AG04450 (cell line): Measurements from ENCODE around the gene PIAS1. TPM values are rescaled to one million over a fixed set of nuclear protein-coding genes. Genes with fewer than 3 reads are reported as not detected.
"Not testable (repeated sequence)": the region's sequence is repeated elsewhere in the genome, so short reads cannot be mapped to it uniquely, and the experiment has no call there.

Experiments used
- CTCF ChIA-PET: fragments of 300-600, 350-600 bp; formaldehyde crosslinking; extraction: SDS; loops from one replicate; lab custom pipeline; 2022; ENCODE audit warnings: antibody characterized with exemption, inconsistent platforms; lab: Charles Lee
- POLR2A ChIA-PET: fragments of 350-600 bp; formaldehyde crosslinking; extraction: SDS; loops from one replicate; lab custom pipeline; 2021; ENCODE audit warnings: antibody characterized with exemption, inconsistent platforms; lab: Yijun Ruan, JAX
- DNase-seq: peaks from one replicate; pipeline ENCODE4 v3.0.0-alpha.2; 2011; ENCODE audit warnings: low read depth, low spot score
- H3K27ac ChIP-seq: one replicate; pipeline ENCODE4 v1.5.1; 2012; ENCODE audit warnings: low read depth, low read length, control low read depth
- H3K27me3 ChIP-seq: one replicate; pipeline ENCODE4 v1.6.0; 2012; ENCODE audit warnings: low read length; ENCODE audit not compliant: control insufficient read depth, insufficient read depth
- H3K4me3 ChIP-seq: 2 replicates; pipeline ENCODE4 v1.5.1; 2011; ENCODE audit warnings: mild to moderate bottlenecking, low read depth, low read length, control low read depth
- H3K9me3 ChIP-seq: 2 replicates; pipeline ENCODE4 v1.5.1; 2012; ENCODE audit warnings: low read length; ENCODE audit not compliant: control insufficient read depth, insufficient read depth
- CTCF ChIP-seq: IDR thresholded peaks from 2 replicates; pipeline ENCODE4 v1.5.1; 2011; ENCODE audit warnings: low read depth, low read length, control low read depth, inconsistent platforms
- polyA plus RNA-seq: library from polyadenylated mRNA; depleted of rRNA; stranded (reverse); fragments of >200 nt; gene quantifications from 2 replicates; pipeline ENCODE4 v1.2.3, GENCODE V29; 2011

PIAS1 gene
- polyA plus RNA-seq, 1 experiment = 38.9 TPM

DNA sequence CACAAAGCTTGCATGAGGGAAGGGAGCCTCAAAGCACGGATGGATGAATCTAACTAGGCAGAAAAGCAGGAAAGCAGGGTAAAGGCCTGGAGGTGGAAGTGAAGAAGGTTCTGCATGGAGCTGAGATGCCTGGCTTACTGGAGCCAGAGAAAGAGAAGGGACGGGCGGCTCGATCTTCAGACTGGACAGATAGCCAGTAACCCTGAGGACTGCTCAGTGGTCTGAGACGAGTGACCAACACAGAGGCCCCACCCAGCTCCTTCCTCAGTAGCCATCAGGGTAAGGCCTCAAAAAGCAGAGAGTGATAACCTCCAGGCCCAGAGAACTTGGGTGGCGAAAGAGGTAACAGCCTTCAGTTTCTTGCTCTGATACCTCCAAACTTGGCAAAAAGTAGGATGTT is 169.1 kb downstream of the PIAS1 start:
- ChIA-PET CTCF (no interaction called here), POLR2A (no interaction called here)
- no peaks in the 10 kb centered on the region for H3K27me3 ChIP-seq
- H3K4me3 ChIP-seq = no peak overlapping the region
- TF ChIP-seq CTCF = no peak
- peaks cover 10% of the 10 kb centered on the region; the same call in 1 of the 2 replicates for H3K9me3 ChIP-seq
- DNase-seq = no peak
- H3K27ac ChIP-seq = no peak overlapping the region

- CTCF ChIA-PET = no interaction called here
- no peak overlapping the region for H3K4me3 ChIP-seq
- POLR2A ChIA-PET = no interaction called here
- H3K27me3 ChIP-seq = no peaks in the 10 kb centered on the region
- no peak for TF ChIP-seq CTCF
- no peak for DNase-seq
- H3K9me3 ChIP-seq = peaks cover 10% of the 10 kb centered on the region; the same call in 1 of the 2 replicates
- H3K27ac ChIP-seq = no peak overlapping the region
Measured at GRCh38 chr15:68224108-68224507, 170.0 kb downstream of the PIAS1 start.

GRCh38 chr15:68224546-68225250 is 170.6 kb downstream of the PIAS1 start:
- no peak for DNase-seq
- no peak for TF ChIP-seq CTCF
- no peaks in the 10 kb centered on the region for H3K27me3 ChIP-seq
- peaks cover 10% of the 10 kb centered on the region; the same call in 1 of the 2 replicates for H3K9me3 ChIP-seq
- ChIA-PET CTCF (no interaction called here), POLR2A (no interaction called here)
- no peak overlapping the region for H3K27ac ChIP-seq
- H3K4me3 ChIP-seq = no peak overlapping the region

DNA sequence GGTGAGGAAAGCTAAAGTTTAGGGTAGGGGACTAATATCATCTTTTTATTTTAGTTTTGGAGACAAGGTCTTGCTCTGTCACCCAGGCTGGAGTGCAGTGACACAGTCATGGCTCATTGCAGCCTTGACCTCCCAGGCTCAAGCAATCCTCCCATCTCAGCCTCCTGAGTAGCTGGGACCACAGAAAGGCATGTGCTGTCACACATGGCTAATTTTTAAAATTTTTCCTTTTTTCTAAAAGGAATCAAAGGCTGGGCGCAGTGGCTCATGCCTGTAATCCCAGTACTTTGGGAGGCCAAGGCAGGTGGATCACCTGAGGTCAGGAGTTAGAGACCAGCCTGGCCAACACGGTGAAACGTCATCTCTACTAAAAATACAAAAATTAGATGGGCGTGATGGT is 171.3 kb downstream of the PIAS1 start:
- H3K4me3 ChIP-seq, DNase-seq, POLR2A ChIA-PET, H3K27me3 ChIP-seq, H3K9me3 ChIP-seq, H3K27ac ChIP-seq: not testable (repeated sequence)
- CTCF ChIA-PET = interaction anchor here (0.6 kb wide), 1 partner anchor 98 kb away, joined by 6 read pairs; no protein-coding TSS in a partner anchor

DNA sequence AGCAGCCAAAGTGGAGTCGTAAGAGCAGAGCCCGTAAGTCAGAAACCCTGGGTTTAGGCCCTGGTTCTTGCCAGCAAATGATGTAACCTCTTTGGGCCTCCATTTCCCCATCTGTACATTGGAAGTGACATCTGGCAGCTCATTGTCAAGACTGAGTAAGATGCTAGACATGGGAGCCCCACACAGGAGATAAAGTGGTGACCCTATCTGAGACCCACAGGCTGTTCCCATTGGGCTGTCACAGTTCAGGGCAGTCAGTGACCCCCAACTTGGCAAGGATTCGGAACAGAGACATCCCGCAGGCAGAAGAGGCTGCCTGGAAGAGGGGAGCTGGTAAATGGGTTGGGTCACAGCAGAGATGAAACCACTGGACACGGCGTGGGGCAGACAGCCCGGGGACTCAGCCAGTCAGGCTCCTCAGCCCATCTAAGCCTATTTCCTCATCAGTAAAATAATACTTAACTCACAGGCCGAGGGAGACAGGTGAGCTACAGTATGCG is 173.6 kb downstream of the PIAS1 start:
- H3K9me3 ChIP-seq = no peaks in the 10 kb centered on the region; the same call in 1 of the 2 replicates
- no peaks in the 10 kb centered on the region for H3K27me3 ChIP-seq
- no peak overlapping the region for H3K27ac ChIP-seq
- H3K4me3 ChIP-seq = peak overlapping the region; percentile 77
- ChIA-PET CTCF (interaction anchor here (1.4 kb wide), 1 partner anchor 17 kb away, joined by 4 read pairs; no protein-coding TSS in a partner anchor), POLR2A (no interaction called here)
- DNase-seq = no peak
- no peak for TF ChIP-seq CTCF
